H9 (cell line): Measurements from ENCODE around the gene HEATR5B. TPM values are rescaled to one million over a fixed set of nuclear protein-coding genes. Genes with fewer than 3 reads are reported as not detected.

Source experiments
- DNase-seq: peaks from one replicate; pipeline ENCODE4 v3.0.0-alpha.2; 2017
- H2AFZ ChIP-seq: one replicate; pipeline ENCODE4 v1.6.1; 2013; ENCODE audit warnings: mild to moderate bottlenecking, low read length, control low read depth, moderate library complexity
- H2AK5ac ChIP-seq: 2 replicates; pipeline ENCODE4 v1.6.1; 2013; ENCODE audit warnings: low read length, control low read depth, mixed read lengths; ENCODE audit not compliant: insufficient read length
- H2BK120ac ChIP-seq: one replicate; pipeline ENCODE4 v1.6.1; 2013; ENCODE audit warnings: low read depth, mild to moderate bottlenecking, low read length, control low read depth, inconsistent platforms; ENCODE audit not compliant: poor library complexity, severe bottlenecking
- H2BK12ac ChIP-seq: 2 replicates; pipeline ENCODE4 v1.6.1; 2013; ENCODE audit warnings: low read length, control low read depth, mixed read lengths, low read depth; ENCODE audit not compliant: insufficient read length
- H2BK15ac ChIP-seq: 2 replicates; pipeline ENCODE4 v1.6.1; 2013; ENCODE audit warnings: low read depth, low read length, control low read depth
- H2BK20ac ChIP-seq: one replicate; pipeline ENCODE4 v1.6.1; 2013; ENCODE audit warnings: low read depth, mild to moderate bottlenecking, low read length, control low read depth, inconsistent platforms; ENCODE audit not compliant: poor library complexity, severe bottlenecking
- H2BK5ac ChIP-seq: 2 replicates; pipeline ENCODE4 v1.6.1; 2013; ENCODE audit warnings: low read length, control low read depth, mixed read lengths; ENCODE audit not compliant: insufficient read length
- H3K14ac ChIP-seq: 2 replicates; pipeline ENCODE4 v1.6.1; 2013; ENCODE audit warnings: low read length, control low read depth; ENCODE audit not compliant: insufficient read depth
- H3K18ac ChIP-seq: 2 replicates; pipeline ENCODE4 v1.6.1; 2013; ENCODE audit warnings: low read depth, mild to moderate bottlenecking, mixed read lengths, low read length, control low read depth; ENCODE audit not compliant: insufficient read length
- H3K23ac ChIP-seq: 2 replicates; pipeline ENCODE4 v1.6.1; 2013; ENCODE audit warnings: low read length, control low read depth, mixed read lengths, low read depth; ENCODE audit not compliant: insufficient read length
- H3K23me2 ChIP-seq: 2 replicates; pipeline ENCODE4 v1.6.1; 2013; ENCODE audit warnings: low read depth, mild to moderate bottlenecking, mixed read lengths, low read length, control low read depth; ENCODE audit not compliant: insufficient read length, poor library complexity, severe bottlenecking
- H3K27ac ChIP-seq: 2 replicates; pipeline ENCODE4 v1.5.1; 2013; ENCODE audit warnings: low read length, control low read depth, mixed read lengths, low read depth; ENCODE audit not compliant: insufficient read length
- H3K27me3 ChIP-seq: 2 replicates; pipeline ENCODE4 v1.6.1; 2013; ENCODE audit warnings: low read length, control low read depth, inconsistent platforms; ENCODE audit not compliant: insufficient read depth
- H3K4ac ChIP-seq: 2 replicates; pipeline ENCODE4 v1.6.1; 2013; ENCODE audit warnings: low read depth, mild to moderate bottlenecking, control low read depth, inconsistent platforms, low read length, moderate library complexity
- H3K4me1 ChIP-seq: 2 replicates; pipeline ENCODE4 v1.6.1; 2013; ENCODE audit warnings: low read length, control low read depth, inconsistent platforms; ENCODE audit not compliant: insufficient read depth
- H3K4me2 ChIP-seq: 2 replicates; pipeline ENCODE4 v1.6.1; 2013; ENCODE audit warnings: low read length, control low read depth, mixed read lengths; ENCODE audit not compliant: insufficient read length, insufficient read depth
- H3K56ac ChIP-seq: 2 replicates; pipeline ENCODE4 v1.6.1; 2013; ENCODE audit warnings: low read depth, mild to moderate bottlenecking, mixed read lengths, low read length, control low read depth; ENCODE audit not compliant: insufficient read length
- H3K79me1 ChIP-seq: 2 replicates; pipeline ENCODE4 v1.6.1; 2013; ENCODE audit warnings: low read depth, mild to moderate bottlenecking, moderate library complexity, low read length, control low read depth, inconsistent platforms; ENCODE audit not compliant: insufficient read depth, poor library complexity, severe bottlenecking
- H3K79me2 ChIP-seq: 2 replicates; pipeline ENCODE4 v1.6.1; 2013; ENCODE audit warnings: low read length, control low read depth, inconsistent platforms; ENCODE audit not compliant: insufficient read depth
- H3K9ac ChIP-seq: 2 replicates; pipeline ENCODE4 v1.6.1; 2013; ENCODE audit warnings: low read length, control low read depth, mixed read lengths; ENCODE audit not compliant: insufficient read length; ENCODE audit errors: extremely low read depth
- H3K9me3 ChIP-seq: one replicate; pipeline ENCODE4 v1.6.1; 2013; ENCODE audit warnings: low read depth, low read length, inconsistent platforms; ENCODE audit not compliant: control insufficient read depth
- H3T11ph ChIP-seq: one replicate; pipeline ENCODE4 v1.6.1; 2013; ENCODE audit warnings: mild to moderate bottlenecking, low read length, control low read depth, inconsistent platforms
- H4K20me1 ChIP-seq: one replicate; pipeline ENCODE4 v1.6.1; 2013; ENCODE audit not compliant: control insufficient read depth, insufficient read length, insufficient read depth
- H4K5ac ChIP-seq: 2 replicates; pipeline ENCODE4 v1.6.1; 2013; ENCODE audit warnings: low read depth, mild to moderate bottlenecking, mixed read lengths, low read length, control low read depth; ENCODE audit not compliant: insufficient read length
- H4K8ac ChIP-seq: replicated peaks from 2 replicates; pipeline ENCODE4 v1.6.1; 2013; ENCODE audit warnings: low read length, control low read depth, mixed read lengths, low read depth; ENCODE audit not compliant: insufficient read length
- H4K91ac ChIP-seq: 2 replicates; pipeline ENCODE4 v1.6.1; 2013; ENCODE audit warnings: low read depth, mild to moderate bottlenecking, moderate library complexity, mixed read lengths, low read length, control low read depth; ENCODE audit not compliant: insufficient read length
- H3K27ac Mint-ChIP-seq, 3 experiments: 2 replicates in 2 of 3; 3 replicates in 1 of 3; pipeline ENCODE4 v1.8.0; 2020 to 2021; ENCODE audit warnings: mixed read lengths in 3 of 3, mild to moderate bottlenecking in 1 of 3, moderate library complexity in 1 of 3
- H3K27me3 Mint-ChIP-seq: 2 replicates; pipeline ENCODE4 v1.8.0; 2021; ENCODE audit warnings: low read depth, mild to moderate bottlenecking, moderate library complexity, mixed read lengths
- H3K36me3 Mint-ChIP-seq, 3 experiments: 2 replicates in 2 of 3; 3 replicates in 1 of 3; pipeline ENCODE4 v1.8.0; 2020 to 2021; ENCODE audit warnings: low read depth in 3 of 3, mixed read lengths in 3 of 3; ENCODE audit not compliant: insufficient read depth in 1 of 3
- H3K4me1 Mint-ChIP-seq, 2 experiments: 2 replicates each; pipeline ENCODE4 v1.8.0; 2020; ENCODE audit warnings: mixed read lengths in 2 of 2
- H3K4me3 Mint-ChIP-seq, 2 experiments: 2 replicates in 1 of 2; 3 replicates in 1 of 2; pipeline ENCODE4 v1.8.0; 2020 to 2021; ENCODE audit warnings: mild to moderate bottlenecking in 2 of 2, mixed read lengths in 2 of 2, moderate library complexity in 1 of 2
- H3K9me3 Mint-ChIP-seq, 2 experiments: 2 replicates in 1 of 2; 3 replicates in 1 of 2; pipeline ENCODE4 v1.8.0; 2020; ENCODE audit warnings: mild to moderate bottlenecking in 2 of 2, mixed read lengths in 2 of 2, moderate library complexity in 1 of 2
- CTCF ChIP-seq: fragments of 200-600 bp; sonication (generic); conservative IDR thresholded peaks from 3 replicates; pipeline ENCODE4 v1.8.0; 2021; ENCODE audit warnings: antibody characterized with exemption, mild to moderate bottlenecking
- WGBS: extraction: QIAGEN DNeasy Blood & Tissue Kit; methylation state at CpG from one replicate; pipeline ENCODE4 v1.1.7; 2013; ENCODE audit warnings: missing lambda C conversion rate, low lambda C conversion rate, mixed read lengths; ENCODE audit not compliant: insufficient read length; ENCODE audit errors: extremely low coverage; 5-methylcytosine and 5-hydroxymethylcytosine counted together
- total RNA-seq: library from RNA; stranded (reverse); gene quantifications from 2 replicates; pipeline ENCODE4 v1.2.1, GENCODE V29; 2021

Gene HEATR5B
- total RNA-seq, 1 experiment from 2014 or later: 14.0 TPM

GRCh38 chr2:36963734-36964133 is 120.4 kb downstream of the HEATR5B start:
- H3K23me2 ChIP-seq: peaks cover 10% of the 10 kb centered on the region
- Mint-ChIP-seq H3K4me3 (peak overlapping the region; percentile 7 to 37; a peak in 3 of 5 replicates), H3K4me1 (peaks cover 64 to 65% of the 10 kb centered on the region in 2 experiments), H3K9me3 (no peaks in the 10 kb centered on the region), H3K36me3 (no peaks in the 10 kb centered on the region), H3K27ac (peak overlapping the region in 1 of 3 experiments; percentile 12; a peak in 1 of 7 replicates), H3K27me3 (no peaks in the 10 kb centered on the region)
- no peak overlapping the region for H4K5ac ChIP-seq
- no peak overlapping the region for H2AFZ ChIP-seq
- no peak for DNase-seq
- no peak overlapping the region for H4K91ac ChIP-seq
- H2BK5ac ChIP-seq: no peak overlapping the region
- H3K4me2 ChIP-seq: no peak overlapping the region
- no peak overlapping the region for H3K56ac ChIP-seq
- H3K79me1 ChIP-seq: no peaks in the 10 kb centered on the region
- no peak overlapping the region for H3K18ac ChIP-seq
- no peak overlapping the region for H2AK5ac ChIP-seq
- no peaks in the 10 kb centered on the region for H3K27me3 ChIP-seq
- no peak overlapping the region for H3K14ac ChIP-seq
- H4K8ac ChIP-seq: no peak overlapping the region
- H3K4me1 ChIP-seq: peaks cover 6% of the 10 kb centered on the region; the same call in 1 of the 2 replicates
- H3T11ph ChIP-seq: no peak overlapping the region
- H3K23ac ChIP-seq: no peak overlapping the region
- no peak overlapping the region for H2BK12ac ChIP-seq
- no peak overlapping the region for H2BK20ac ChIP-seq
- no peak for TF ChIP-seq CTCF
- H2BK15ac ChIP-seq: no peak overlapping the region
- no peak overlapping the region for H3K4ac ChIP-seq
- H3K9ac ChIP-seq: no peak overlapping the region
- H3K9me3 ChIP-seq: no peaks in the 10 kb centered on the region
- no peaks in the 10 kb centered on the region for H4K20me1 ChIP-seq
- WGBS: no CpG with 5 or more reads among the region's 4 CpGs
- H3K79me2 ChIP-seq: peaks cover 5% of the 10 kb centered on the region; the same call in 1 of the 2 replicates
- no peak overlapping the region for H2BK120ac ChIP-seq
- no peak overlapping the region for H3K27ac ChIP-seq
